OCI-LY1 (cell line): ENCODE measurements around the gene FST.

Source experiments
- H2AFZ ChIP-seq: fragments of 200-600 bp; sonication (generic), shearing (Covaris generic); 2 replicates; pipeline ENCODE4 v1.6.0; 2014; ENCODE audit warnings: antibody characterized with exemption, mild to moderate bottlenecking, low read length
- H3F3A ChIP-seq: fragments of 200-600 bp; sonication (generic), shearing (Covaris generic); 2 replicates; pipeline ENCODE4 v1.6.0; 2014; ENCODE audit warnings: mild to moderate bottlenecking, antibody characterized with exemption, low read length, moderate library complexity; ENCODE audit not compliant: insufficient read depth
- H3K27ac ChIP-seq: fragments of 200-600 bp; sonication (generic); 2 replicates; pipeline ENCODE4 v1.5.1; 2014; ENCODE audit warnings: low read length, mixed run types, mild to moderate bottlenecking, low read depth; ENCODE audit not compliant: poor library complexity, severe bottlenecking
- H3K27me3 ChIP-seq: fragments of 200-600 bp; sonication (generic); 2 replicates; pipeline ENCODE4 v1.6.0; 2014; ENCODE audit warnings: antibody characterized with exemption, mild to moderate bottlenecking, low read length, moderate library complexity; ENCODE audit not compliant: insufficient read depth
- H3K36me3 ChIP-seq: fragments of 200-600 bp; sonication (generic); 2 replicates; pipeline ENCODE4 v1.6.1; 2014; ENCODE audit warnings: mild to moderate bottlenecking, antibody characterized with exemption, low read length, moderate library complexity, mixed read lengths; ENCODE audit not compliant: insufficient read depth
- H3K4me1 ChIP-seq: fragments of 200-600 bp; sonication (generic); 2 replicates; pipeline ENCODE4 v1.5.1; 2014; ENCODE audit warnings: mild to moderate bottlenecking, low read length, moderate library complexity; ENCODE audit not compliant: insufficient read depth, severe bottlenecking
- H3K4me2 ChIP-seq: fragments of 200-600 bp; sonication (generic), shearing (Covaris generic); 2 replicates; pipeline ENCODE4 v1.6.1; 2014; ENCODE audit warnings: low read length
- H3K4me3 ChIP-seq: fragments of 200-600 bp; sonication (generic); 2 replicates; pipeline ENCODE4 v1.5.1; 2014; ENCODE audit warnings: low read length, low read depth, mild to moderate bottlenecking, mixed read lengths; ENCODE audit not compliant: poor library complexity, severe bottlenecking
- H3K79me2 ChIP-seq: fragments of 200-600 bp; shearing (Covaris generic); 2 replicates; pipeline ENCODE4 v1.6.1; 2016; ENCODE audit warnings: mixed run types, low read length, mixed read lengths; ENCODE audit not compliant: insufficient read depth
- H3K9ac ChIP-seq: fragments of 200-600 bp; sonication (generic), shearing (Covaris generic); 2 replicates; pipeline ENCODE4 v1.6.1; 2014; ENCODE audit warnings: mild to moderate bottlenecking, low read length, mixed read lengths
- H3K9me2 ChIP-seq: fragments of 200-600 bp; sonication (generic), shearing (Covaris generic); 2 replicates; pipeline ENCODE4 v1.6.1; 2014; ENCODE audit warnings: low read depth, mild to moderate bottlenecking, low read length, mixed read lengths
- H3K9me3 ChIP-seq: fragments of 200-600 bp; shearing (Covaris generic); 2 replicates; pipeline ENCODE4 v1.6.1; 2014; ENCODE audit warnings: low read length, mixed read lengths
- H4K20me1 ChIP-seq: fragments of 200-600 bp; sonication (generic), shearing (Covaris generic); 2 replicates; pipeline ENCODE4 v1.6.0; 2016; ENCODE audit warnings: mild to moderate bottlenecking, low read length; ENCODE audit not compliant: insufficient read depth
- EZH2 ChIP-seq: fragments of 200-600 bp; sonication (generic), shearing (Covaris generic); IDR thresholded peaks from 2 replicates; pipeline ENCODE4 v1.8.0; 2017; ENCODE audit warnings: borderline replicate concordance, mixed run types, mild to moderate bottlenecking, antibody characterized with exemption, low read length, moderate library complexity, mixed read lengths
- TF ChIP-seq, protein P1 (sequence below): fragments of 200-600 bp; sonication (generic), shearing (Covaris generic); IDR thresholded peaks from 2 replicates; pipeline ENCODE4 v1.5.1; 2017; ENCODE audit warnings: mild to moderate bottlenecking, antibody characterized with exemption, low read length, moderate library complexity, mixed read lengths

FST gene

DNA sequence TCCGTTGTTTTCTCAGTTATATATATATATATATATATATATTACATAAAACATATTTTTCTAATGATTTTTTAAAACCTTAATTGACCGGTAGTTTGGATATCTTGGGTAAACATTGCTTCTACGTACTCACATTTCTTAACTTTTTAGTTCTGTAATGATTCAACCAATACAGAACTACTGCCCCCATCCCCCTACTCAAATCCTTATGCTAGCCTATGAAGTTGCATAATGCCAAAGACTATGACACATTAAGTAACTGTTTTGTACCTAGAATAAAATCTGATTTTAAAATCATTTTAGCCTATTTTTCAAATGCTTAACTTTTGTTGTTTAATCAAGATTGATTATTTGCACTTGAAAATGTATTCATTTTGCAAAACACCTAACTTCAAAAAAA, 4.4 kb upstream of the FST start:
- Histone ChIP-seq H3K27ac (no peak overlapping the region), H3K27me3 (no peaks in the 10 kb centered on the region), H4K20me1 (no peaks in the 10 kb centered on the region), H3K9me2 (no peaks in the 10 kb centered on the region), H3F3A (no peaks in the 10 kb centered on the region), H3K4me1 (peaks cover 7% of the 10 kb centered on the region), H3K9ac (no peak overlapping the region), H2AFZ (no peak overlapping the region), H3K79me2 (no peaks in the 10 kb centered on the region), H3K36me3 (no peaks in the 10 kb centered on the region), H3K9me3 (no peaks in the 10 kb centered on the region), H3K4me3 (no peak overlapping the region), H3K4me2 (no peak overlapping the region)
- TF ChIP-seq EZH2 = no peak
- TF ChIP-seq, protein P1, sequence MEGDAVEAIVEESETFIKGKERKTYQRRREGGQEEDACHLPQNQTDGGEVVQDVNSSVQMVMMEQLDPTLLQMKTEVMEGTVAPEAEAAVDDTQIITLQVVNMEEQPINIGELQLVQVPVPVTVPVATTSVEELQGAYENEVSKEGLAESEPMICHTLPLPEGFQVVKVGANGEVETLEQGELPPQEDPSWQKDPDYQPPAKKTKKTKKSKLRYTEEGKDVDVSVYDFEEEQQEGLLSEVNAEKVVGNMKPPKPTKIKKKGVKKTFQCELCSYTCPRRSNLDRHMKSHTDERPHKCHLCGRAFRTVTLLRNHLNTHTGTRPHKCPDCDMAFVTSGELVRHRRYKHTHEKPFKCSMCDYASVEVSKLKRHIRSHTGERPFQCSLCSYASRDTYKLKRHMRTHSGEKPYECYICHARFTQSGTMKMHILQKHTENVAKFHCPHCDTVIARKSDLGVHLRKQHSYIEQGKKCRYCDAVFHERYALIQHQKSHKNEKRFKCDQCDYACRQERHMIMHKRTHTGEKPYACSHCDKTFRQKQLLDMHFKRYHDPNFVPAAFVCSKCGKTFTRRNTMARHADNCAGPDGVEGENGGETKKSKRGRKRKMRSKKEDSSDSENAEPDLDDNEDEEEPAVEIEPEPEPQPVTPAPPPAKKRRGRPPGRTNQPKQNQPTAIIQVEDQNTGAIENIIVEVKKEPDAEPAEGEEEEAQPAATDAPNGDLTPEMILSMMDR = no peak

DNA sequence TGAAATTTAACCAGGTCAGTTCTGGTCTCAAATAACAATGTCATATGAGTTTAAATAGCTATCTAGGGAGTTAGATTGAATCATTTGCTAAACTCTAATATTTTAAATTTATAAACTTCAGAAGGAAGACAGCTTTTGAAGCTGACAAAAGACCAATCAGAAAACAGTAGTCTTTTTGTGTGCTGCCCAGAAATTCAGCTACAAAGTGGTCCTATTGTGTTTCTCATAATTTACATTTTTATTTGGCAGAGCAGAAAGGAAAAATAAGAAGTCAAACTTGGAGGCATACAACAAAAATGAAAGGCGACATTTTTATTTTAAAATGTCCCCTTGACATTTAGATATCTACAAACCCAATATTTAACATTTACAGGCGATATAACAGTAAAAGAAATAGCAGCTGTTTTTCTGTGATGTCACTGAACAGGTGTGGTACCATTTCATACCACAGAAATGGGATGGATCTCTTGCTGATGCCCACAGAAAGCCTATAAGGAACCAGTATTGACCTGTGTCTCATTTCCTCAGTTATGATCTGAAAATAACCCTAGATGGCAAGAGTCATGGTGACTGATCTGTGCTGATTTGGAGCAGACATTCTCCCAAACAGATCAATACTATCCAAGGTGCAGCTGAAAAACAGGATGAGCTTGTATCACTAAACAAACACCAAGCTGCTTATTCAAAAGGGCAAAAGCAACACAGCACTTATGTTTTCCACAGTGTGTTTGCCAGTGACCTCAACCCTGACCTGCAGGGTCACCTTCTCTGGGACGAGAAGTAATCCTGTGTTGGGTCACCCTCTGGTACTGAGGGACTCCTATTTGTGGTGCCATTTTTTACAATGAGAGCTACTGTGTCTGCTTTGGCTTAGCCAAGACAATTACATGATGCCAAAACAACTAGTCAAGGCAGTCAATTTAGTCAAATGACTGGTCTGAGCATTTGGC, 3.6 kb upstream of the FST start:
- no peaks in the 10 kb centered on the region for H3K9me2 ChIP-seq
- H3K36me3 ChIP-seq = no peaks in the 10 kb centered on the region
- no peak for TF ChIP-seq EZH2
- TF ChIP-seq, protein P1 = no peak
- H3K9me3 ChIP-seq = no peaks in the 10 kb centered on the region
- H4K20me1 ChIP-seq = no peaks in the 10 kb centered on the region
- H3K9ac ChIP-seq = no peak overlapping the region
- H3K27ac ChIP-seq = no peak overlapping the region
- no peaks in the 10 kb centered on the region for H3K79me2 ChIP-seq
- H3K4me2 ChIP-seq = no peak overlapping the region
- H3K27me3 ChIP-seq = no peaks in the 10 kb centered on the region
- no peak overlapping the region for H2AFZ ChIP-seq
- no peaks in the 10 kb centered on the region for H3F3A ChIP-seq
- H3K4me3 ChIP-seq = no peak overlapping the region
- peaks cover 13% of the 10 kb centered on the region for H3K4me1 ChIP-seq

DNA sequence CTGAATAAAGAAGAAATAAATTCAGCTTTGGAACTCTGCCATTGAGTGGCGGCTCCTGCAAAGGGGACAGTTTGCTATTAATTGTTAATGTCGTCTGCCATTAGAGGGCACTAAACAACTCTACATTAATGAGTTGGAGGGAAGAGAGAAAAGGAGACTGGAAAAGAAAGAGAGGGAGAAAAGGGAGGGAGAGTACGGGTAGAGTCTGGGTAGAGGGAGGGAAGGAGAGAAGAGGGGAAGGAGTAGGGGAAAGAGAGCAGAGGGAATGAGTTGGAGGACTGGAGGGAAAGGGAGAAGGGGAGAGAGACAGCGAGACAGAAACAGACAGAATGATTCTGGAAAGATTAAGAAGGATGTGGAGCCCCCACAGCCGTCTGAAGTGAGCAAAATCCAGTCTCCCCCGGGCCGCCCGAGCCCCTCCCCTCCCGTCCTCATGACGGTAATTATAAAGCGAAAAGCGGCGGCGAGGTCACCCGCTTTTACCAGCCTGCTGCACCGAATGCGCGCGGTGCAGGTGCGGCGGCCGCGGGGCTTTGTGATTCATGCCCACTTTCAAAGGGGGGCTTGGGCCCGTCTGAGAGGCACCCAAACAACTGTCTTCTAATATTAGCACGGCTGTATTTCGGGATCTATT, 1.9 kb upstream of the FST start:
- Histone ChIP-seq H3K9ac (no peak overlapping the region), H3K27me3 (no peaks in the 10 kb centered on the region), H3K27ac (no peak overlapping the region), H3K9me3 (no peaks in the 10 kb centered on the region), H3K4me3 (peak overlapping the region; percentile 45), H3K4me1 (peaks cover 24% of the 10 kb centered on the region), H3F3A (no peaks in the 10 kb centered on the region), H3K79me2 (no peaks in the 10 kb centered on the region), H3K36me3 (no peaks in the 10 kb centered on the region), H3K4me2 (peak overlapping the region; percentile 65), H2AFZ (no peak overlapping the region), H4K20me1 (no peaks in the 10 kb centered on the region), H3K9me2 (no peaks in the 10 kb centered on the region)
- TF ChIP-seq, protein P1 = peak; percentile 88
- no peak for TF ChIP-seq EZH2
